Activated naive CD4-positive, alpha-beta T cell treated with anti-CD3 and anti-CD28 coated beads for 36 hours (primary cell): ENCODE data around the gene ANKRD10. TPM values are rescaled to one million over a fixed set of nuclear protein-coding genes. Genes with fewer than 3 reads are reported as not detected.

Experiments
- CTCF ChIA-PET: fragments of 350-600 bp; sonication (Branson Sonifier 250); formaldehyde crosslinking; loops from one replicate; lab custom pipeline; 2021; ENCODE audit warnings: antibody characterized with exemption; lab: Charles Lee
- DNase-seq: peaks from one replicate; pipeline ENCODE4 v3.0.0-alpha.2; 2020
- H3K27ac Mint-ChIP-seq: one replicate; pipeline ENCODE4 v1.8.0; 2021; ENCODE audit warnings: mild to moderate bottlenecking, mixed read lengths
- H3K27me3 Mint-ChIP-seq: one replicate; pipeline ENCODE4 v1.8.0; 2021; ENCODE audit warnings: low read depth, mixed read lengths
- H3K36me3 Mint-ChIP-seq: one replicate; pipeline ENCODE4 v1.8.0; 2021; ENCODE audit warnings: low read depth, mixed read lengths
- H3K4me1 Mint-ChIP-seq: one replicate; pipeline ENCODE4 v1.8.0; 2021; ENCODE audit warnings: low read depth, mixed read lengths
- H3K4me3 Mint-ChIP-seq: one replicate; pipeline ENCODE4 v1.8.0; 2021; ENCODE audit warnings: mild to moderate bottlenecking, moderate library complexity, mixed read lengths
- H3K9me3 Mint-ChIP-seq: one replicate; pipeline ENCODE4 v1.8.0; 2021; ENCODE audit warnings: mixed read lengths
- intact Hi-C: fragments of 100-400 bp; cut with micrococcal nuclease; formaldehyde crosslinking; loops from one replicate; pipeline ENCODE4 v1.15.1; 2023
- total RNA-seq, 2 experiments: library from RNA; stranded (reverse); gene quantifications; one replicate each; pipeline ENCODE4 v1.2.3, GENCODE V29; 2021

Gene ANKRD10
- total RNA-seq, 2 experiments from 2014 or later = 79.8 to 82.5 TPM

DNA sequence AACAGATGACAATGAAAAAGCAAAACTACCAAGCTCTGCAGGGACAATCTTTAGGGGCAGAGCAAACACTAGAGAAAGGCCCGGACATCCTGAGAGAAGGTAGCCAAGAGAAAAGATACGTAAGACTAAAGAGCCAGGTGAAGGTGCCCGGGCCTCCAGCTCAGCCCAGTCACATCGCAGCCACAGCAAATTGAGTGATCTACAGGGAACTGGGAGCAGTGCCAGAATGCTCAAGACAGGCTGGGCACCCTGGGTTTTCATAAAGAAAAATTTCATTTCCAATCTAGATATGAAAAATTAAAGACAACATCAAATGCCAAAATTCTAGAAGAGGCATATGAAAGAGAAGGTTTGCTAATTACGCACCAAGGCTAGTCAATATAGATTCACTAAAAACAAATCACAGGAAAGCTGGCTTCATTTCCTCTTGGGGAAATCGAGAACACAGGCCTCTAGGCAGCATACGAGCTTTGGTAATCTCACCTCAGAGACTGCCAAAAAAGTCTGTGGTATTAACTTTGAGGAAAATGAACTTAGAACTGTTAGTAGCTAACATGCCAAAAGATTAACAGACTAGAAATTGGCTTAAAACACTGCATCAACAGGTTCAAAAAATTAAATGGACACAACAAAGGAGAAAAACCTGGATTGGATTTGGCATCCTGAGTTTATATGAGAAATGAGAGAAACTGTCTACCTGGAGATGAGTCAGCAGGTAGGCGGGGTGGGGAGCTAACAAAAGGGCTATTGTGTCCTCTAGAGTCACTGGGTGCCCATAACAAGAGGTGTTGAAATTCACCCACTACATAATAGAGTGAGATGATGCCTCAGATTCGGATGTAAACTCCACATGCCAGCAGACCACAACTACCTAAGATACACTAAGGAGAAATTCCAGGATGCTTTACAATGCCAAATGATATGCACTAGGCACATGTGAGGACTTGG lies 6.6 kb downstream of the ANKRD10 start:
- H3K27me3 Mint-ChIP-seq = no peaks in the 10 kb centered on the region
- H3K36me3 Mint-ChIP-seq = peaks cover 41% of the 10 kb centered on the region
- CTCF ChIA-PET = interaction anchor here (0.6 kb wide), 1 partner anchor 184 kb away, joined by 3 read pairs; no protein-coding TSS in a partner anchor
- H3K4me3 Mint-ChIP-seq = no peak overlapping the region
- H3K27ac Mint-ChIP-seq = peak overlapping the region; percentile 75
- peaks cover 55% of the 10 kb centered on the region for H3K4me1 Mint-ChIP-seq
- intact Hi-C loops = no loop called here
- peak; percentile 45 for DNase-seq
- no peaks in the 10 kb centered on the region for H3K9me3 Mint-ChIP-seq

GRCh38 chr13:110907301-110907700 lies 7.6 kb downstream of the ANKRD10 start:
- peaks cover 41% of the 10 kb centered on the region for H3K36me3 Mint-ChIP-seq
- peaks cover 47% of the 10 kb centered on the region for H3K4me1 Mint-ChIP-seq
- H3K27ac Mint-ChIP-seq = no peak overlapping the region
- CTCF ChIA-PET = interaction anchor here (0.6 kb wide), 1 partner anchor 106 kb away, joined by 3 read pairs; no protein-coding TSS in a partner anchor
- DNase-seq = no peak
- H3K27me3 Mint-ChIP-seq = no peaks in the 10 kb centered on the region
- intact Hi-C loops = no loop called here
- H3K9me3 Mint-ChIP-seq = no peaks in the 10 kb centered on the region
- no peak overlapping the region for H3K4me3 Mint-ChIP-seq

DNA sequence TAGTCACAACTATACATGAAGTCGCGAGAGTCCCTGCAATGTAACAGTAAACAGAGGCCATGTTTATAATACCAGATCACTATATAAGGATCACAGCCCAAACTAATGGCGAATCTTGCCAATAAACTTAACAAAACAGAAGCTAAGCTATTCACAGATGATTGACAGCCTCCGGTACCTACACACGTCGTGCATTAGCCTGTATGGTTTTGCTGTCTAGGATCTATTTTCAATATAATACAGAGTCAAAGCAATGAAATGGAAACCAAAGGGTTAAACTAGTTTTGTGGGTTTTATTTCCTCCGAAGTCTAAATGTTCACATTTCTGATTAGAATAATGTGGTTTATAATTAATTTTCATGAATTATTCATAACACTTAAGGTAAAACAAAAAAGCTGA lies 10.1 kb downstream of the ANKRD10 start:
- CTCF ChIA-PET = interaction anchor here (0.6 kb wide), 1 partner anchor 309 kb away, joined by 3 read pairs; no protein-coding TSS in a partner anchor
- H3K4me1 Mint-ChIP-seq = peaks cover 25% of the 10 kb centered on the region
- no peak overlapping the region for H3K4me3 Mint-ChIP-seq
- H3K36me3 Mint-ChIP-seq = peaks cover 34% of the 10 kb centered on the region
- intact Hi-C loops = no loop called here
- H3K27ac Mint-ChIP-seq = no peak overlapping the region
- no peak for DNase-seq
- no peaks in the 10 kb centered on the region for H3K9me3 Mint-ChIP-seq
- H3K27me3 Mint-ChIP-seq = no peaks in the 10 kb centered on the region

- Mint-ChIP-seq H3K9me3 (no peaks in the 10 kb centered on the region), H3K4me3 (no peak overlapping the region), H3K27ac (no peak overlapping the region), H3K36me3 (peaks cover 23% of the 10 kb centered on the region), H3K27me3 (no peaks in the 10 kb centered on the region), H3K4me1 (peaks cover 5% of the 10 kb centered on the region)
- CTCF ChIA-PET = interaction anchor here (1.3 kb wide), 1 partner anchor 13 kb away, joined by 3 read pairs; no protein-coding TSS in a partner anchor
- intact Hi-C loops = no loop called here
- no peak for DNase-seq
These were observed 12.5 kb downstream of the ANKRD10 start for GRCh38 chr13:110902370-110902769.

- CTCF ChIA-PET = no interaction called here
- H3K9me3 Mint-ChIP-seq = no peaks in the 10 kb centered on the region
- H3K4me1 Mint-ChIP-seq = no peaks in the 10 kb centered on the region
- intact Hi-C loops = no loop called here
- H3K27ac Mint-ChIP-seq = no peak overlapping the region
- H3K4me3 Mint-ChIP-seq = no peak overlapping the region
- no peak for DNase-seq
- peaks cover 13% of the 10 kb centered on the region for H3K36me3 Mint-ChIP-seq
- no peaks in the 10 kb centered on the region for H3K27me3 Mint-ChIP-seq
These were observed 17.3 kb downstream of the ANKRD10 start for GRCh38 chr13:110897521-110897920.

GRCh38 chr13:110897014-110897413 lies 17.9 kb downstream of the ANKRD10 start:
- CTCF ChIA-PET = no interaction called here
- DNase-seq = no peak
- H3K27me3 Mint-ChIP-seq = no peaks in the 10 kb centered on the region
- no peak overlapping the region for H3K4me3 Mint-ChIP-seq
- no peaks in the 10 kb centered on the region for H3K9me3 Mint-ChIP-seq
- no peak overlapping the region for H3K27ac Mint-ChIP-seq
- H3K36me3 Mint-ChIP-seq = peaks cover 15% of the 10 kb centered on the region
- intact Hi-C loops = no loop called here
- no peaks in the 10 kb centered on the region for H3K4me1 Mint-ChIP-seq

- H3K4me1 Mint-ChIP-seq = no peaks in the 10 kb centered on the region
- no peak for DNase-seq
- no peaks in the 10 kb centered on the region for H3K27me3 Mint-ChIP-seq
- CTCF ChIA-PET = interaction anchor here (0.6 kb wide), 1 partner anchor 1620 kb away, joined by 3 read pairs; no protein-coding TSS in a partner anchor
- intact Hi-C loops = no loop called here
- no peak overlapping the region for H3K27ac Mint-ChIP-seq
- H3K36me3 Mint-ChIP-seq = peaks cover 12% of the 10 kb centered on the region
- no peak overlapping the region for H3K4me3 Mint-ChIP-seq
- H3K9me3 Mint-ChIP-seq = no peaks in the 10 kb centered on the region
These were observed 20.8 kb downstream of the ANKRD10 start for GRCh38 chr13:110894086-110894485.

- intact Hi-C loops = no loop called here
- Mint-ChIP-seq H3K9me3 (no peaks in the 10 kb centered on the region), H3K4me3 (no peak overlapping the region), H3K27me3 (no peaks in the 10 kb centered on the region), H3K36me3 (peaks cover 12% of the 10 kb centered on the region), H3K4me1 (no peaks in the 10 kb centered on the region), H3K27ac (no peak overlapping the region)
- CTCF ChIA-PET = no interaction called here
- no peak for DNase-seq
These were observed 21.3 kb downstream of the ANKRD10 start for GRCh38 chr13:110893571-110893970.

DNA sequence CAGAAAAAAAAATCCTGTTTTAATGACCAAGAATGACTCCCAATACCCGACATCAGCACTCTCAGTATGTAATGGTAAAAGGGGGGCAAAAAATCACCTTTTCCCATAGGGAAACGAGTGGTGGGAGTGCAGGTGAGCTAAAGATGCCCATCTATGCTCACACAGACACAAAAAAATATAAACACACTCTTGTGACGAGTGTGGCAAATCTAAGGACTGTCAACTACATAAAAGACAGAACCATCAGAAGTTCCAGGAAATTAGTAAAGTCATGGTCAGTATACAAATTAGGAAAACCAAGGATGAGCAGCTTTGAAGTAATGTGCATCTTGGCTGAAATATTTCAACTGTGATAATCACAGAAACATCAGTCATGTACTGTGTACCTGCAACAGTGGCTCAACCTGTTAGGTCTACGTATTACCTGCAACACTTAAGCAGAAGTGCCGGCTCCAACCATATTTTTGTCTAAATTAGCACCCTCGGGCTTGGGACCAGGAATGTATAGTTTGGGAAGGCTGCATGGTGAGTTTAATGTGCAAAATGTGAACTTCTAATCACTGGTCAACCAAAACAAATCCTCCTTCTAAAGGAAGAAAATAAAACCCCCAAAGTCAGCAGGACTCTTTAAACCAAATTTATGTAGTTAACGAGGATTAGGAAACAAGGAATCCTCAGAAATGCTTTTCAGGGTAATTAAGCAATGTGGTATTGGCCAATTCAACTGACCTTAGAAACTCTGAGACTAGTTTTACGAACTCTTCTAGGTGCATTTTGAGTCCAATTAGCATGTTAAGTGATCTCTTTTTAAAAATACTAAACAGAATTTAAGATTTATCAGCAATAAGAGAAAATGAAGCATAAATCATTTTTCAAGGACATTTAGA lies 24.3 kb downstream of the ANKRD10 start:
- intact Hi-C loops = no loop called here
- no peaks in the 10 kb centered on the region for H3K4me1 Mint-ChIP-seq
- DNase-seq = no peak
- no peaks in the 10 kb centered on the region for H3K27me3 Mint-ChIP-seq
- H3K4me3 Mint-ChIP-seq = no peak overlapping the region
- no peaks in the 10 kb centered on the region for H3K9me3 Mint-ChIP-seq
- CTCF ChIA-PET = no interaction called here
- H3K36me3 Mint-ChIP-seq = peaks cover 8% of the 10 kb centered on the region
- peak overlapping the region; percentile 24 for H3K27ac Mint-ChIP-seq

GRCh38 chr13:110888390-110888789 lies 26.5 kb downstream of the ANKRD10 start:
- Mint-ChIP-seq H3K27me3 (no peaks in the 10 kb centered on the region), H3K27ac (no peak overlapping the region), H3K36me3 (peaks cover 8% of the 10 kb centered on the region), H3K4me3 (no peak overlapping the region), H3K9me3 (no peaks in the 10 kb centered on the region), H3K4me1 (peaks cover 5% of the 10 kb centered on the region)
- DNase-seq = no peak
- CTCF ChIA-PET = no interaction called here
- intact Hi-C loops = no loop called here

DNA sequence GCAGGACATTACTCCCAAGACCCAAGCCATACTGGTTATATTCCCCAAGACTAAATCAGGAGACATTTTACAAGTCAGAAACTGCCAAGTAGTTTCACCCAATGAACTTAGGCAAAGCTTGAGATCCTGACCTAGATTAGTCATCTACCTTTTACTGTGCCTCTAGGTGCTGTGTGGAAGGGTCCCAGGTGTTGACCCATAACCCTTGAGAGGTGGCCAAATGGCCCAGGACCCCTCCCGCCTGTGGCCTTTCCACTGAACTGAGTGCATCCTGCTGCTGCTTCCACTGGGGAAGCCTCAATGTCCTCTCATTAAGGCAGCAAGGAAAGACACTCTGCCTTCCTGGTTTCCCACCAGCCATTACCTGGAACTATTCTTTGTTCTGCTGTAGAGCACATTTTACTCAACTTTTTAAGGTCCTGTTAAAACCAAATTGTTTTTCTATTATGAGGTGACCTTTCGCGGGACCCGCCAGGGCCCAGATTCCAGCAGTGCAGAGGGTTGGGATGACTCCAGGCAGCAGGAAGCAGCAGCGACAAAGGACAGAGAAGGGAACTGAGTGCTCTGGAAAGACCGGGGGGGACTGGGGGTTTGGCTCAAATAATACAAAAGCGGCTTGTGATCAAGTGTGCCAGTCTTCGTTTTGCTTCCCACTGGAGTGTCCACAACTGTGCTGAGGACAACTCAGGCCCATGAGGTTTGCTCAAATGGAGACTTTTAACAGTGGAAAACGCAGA lies 27.1 kb downstream of the ANKRD10 start:
- no peak overlapping the region for H3K27ac Mint-ChIP-seq

More for the DNA sequence above, 27.1 kb downstream of the ANKRD10 start:
- H3K27me3 Mint-ChIP-seq = no peaks in the 10 kb centered on the region
- no peak for DNase-seq
- H3K4me1 Mint-ChIP-seq = peaks cover 5% of the 10 kb centered on the region
- no peaks in the 10 kb centered on the region for H3K9me3 Mint-ChIP-seq
- intact Hi-C loops = no loop called here
- peaks cover 4% of the 10 kb centered on the region for H3K36me3 Mint-ChIP-seq
- H3K4me3 Mint-ChIP-seq = no peak overlapping the region
- CTCF ChIA-PET = no interaction called here
